ENCODE results near the gene FANK1.

DNA sequence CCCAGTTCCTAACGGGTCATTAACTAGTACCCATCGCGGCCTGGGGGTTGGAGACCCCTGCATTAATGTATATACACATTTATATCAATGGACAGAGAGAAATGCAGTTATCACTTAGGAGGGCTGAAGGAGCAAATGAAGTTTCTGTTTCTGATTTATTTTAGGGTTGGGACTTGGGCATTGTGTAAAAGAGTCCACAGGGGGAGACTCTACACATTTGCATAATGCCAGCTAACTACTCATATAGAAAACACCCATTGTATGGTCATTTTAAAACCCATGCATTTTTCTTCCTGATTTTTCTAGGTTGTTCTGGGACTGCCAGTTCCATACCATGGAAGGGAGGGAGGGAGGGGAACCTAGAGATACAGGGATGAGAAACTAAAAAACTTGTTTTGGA, 49.5 kb upstream of the FANK1 start:
- TF ChIP-seq ZNF8 (CRISPR knock-in tag; IDR thresholded peaks at IDR 0.05): no peak
- TF ChIP-seq ZFP3 (CRISPR knock-in tag; IDR thresholded peaks at IDR 0.05): no peak
- no peak for TF ChIP-seq ESRRG (CRISPR knock-in tag; IDR thresholded peaks at IDR 0.05)
- no peak for TF ChIP-seq PPARA (CRISPR knock-in tag; IDR thresholded peaks at IDR 0.05; ENCODE audit: borderline replicate concordance)
- TF ChIP-seq ZC3H10 (CRISPR knock-in tag; IDR thresholded peaks at IDR 0.05): no peak
- TF ChIP-seq, protein P1, sequence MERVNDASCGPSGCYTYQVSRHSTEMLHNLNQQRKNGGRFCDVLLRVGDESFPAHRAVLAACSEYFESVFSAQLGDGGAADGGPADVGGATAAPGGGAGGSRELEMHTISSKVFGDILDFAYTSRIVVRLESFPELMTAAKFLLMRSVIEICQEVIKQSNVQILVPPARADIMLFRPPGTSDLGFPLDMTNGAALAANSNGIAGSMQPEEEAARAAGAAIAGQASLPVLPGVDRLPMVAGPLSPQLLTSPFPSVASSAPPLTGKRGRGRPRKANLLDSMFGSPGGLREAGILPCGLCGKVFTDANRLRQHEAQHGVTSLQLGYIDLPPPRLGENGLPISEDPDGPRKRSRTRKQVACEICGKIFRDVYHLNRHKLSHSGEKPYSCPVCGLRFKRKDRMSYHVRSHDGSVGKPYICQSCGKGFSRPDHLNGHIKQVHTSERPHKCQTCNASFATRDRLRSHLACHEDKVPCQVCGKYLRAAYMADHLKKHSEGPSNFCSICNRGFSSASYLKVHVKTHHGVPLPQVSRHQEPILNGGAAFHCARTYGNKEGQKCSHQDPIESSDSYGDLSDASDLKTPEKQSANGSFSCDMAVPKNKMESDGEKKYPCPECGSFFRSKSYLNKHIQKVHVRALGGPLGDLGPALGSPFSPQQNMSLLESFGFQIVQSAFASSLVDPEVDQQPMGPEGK (CRISPR knock-in tag; IDR thresholded peaks at IDR 0.05; ENCODE audit: borderline replicate concordance): no peak

All from SK-N-SH treated with all-trans-retinoic acid at 6 μM for 48 hours (cell line).